GM21619 (cell line): Measurements from ENCODE around the gene ARHGAP31.
A peak's percentile ranks its signal among the peaks of the same experiment; 100 is the strongest.

Experiments
- ATAC-seq: cut with Tn5 transposase; IDR thresholded peaks from one replicate; pipeline ENCODE4 v1.9.1; 2021; ENCODE audit not compliant: unreplicated experiment

The ARHGAP31 gene

GRCh38 chr3:119427669-119428068 lies 133.5 kb downstream of the ARHGAP31 start:
- ATAC-seq, result no peak

GRCh38 chr3:119428538-119428937 lies 134.4 kb downstream of the ARHGAP31 start:
- ATAC-seq, result no peak

- ATAC-seq, result no peak
Measured at GRCh38 chr3:119433613-119434325, 139.6 kb downstream of the ARHGAP31 start.

- ATAC-seq, result no peak
Measured at GRCh38 chr3:119434703-119435102, 140.5 kb downstream of the ARHGAP31 start.

- no peak for ATAC-seq
Measured at GRCh38 chr3:119436977-119437376, 142.8 kb downstream of the ARHGAP31 start.

GRCh38 chr3:119437691-119438258 lies 143.6 kb downstream of the ARHGAP31 start:
- no peak for ATAC-seq

- ATAC-seq, result no peak
Measured at GRCh38 chr3:119443179-119443578, 149.0 kb downstream of the ARHGAP31 start.

GRCh38 chr3:119444590-119444989 lies 150.4 kb downstream of the ARHGAP31 start:
- ATAC-seq, result no peak

- ATAC-seq, result no peak
Measured at GRCh38 chr3:119453822-119454221, 159.6 kb downstream of the ARHGAP31 start.

GRCh38 chr3:119456469-119456868 lies 162.3 kb downstream of the ARHGAP31 start:
- ATAC-seq, result no peak

- ATAC-seq, result no peak
Measured at GRCh38 chr3:119457246-119457645, 163.1 kb downstream of the ARHGAP31 start.

GRCh38 chr3:119463171-119464169 lies 169.3 kb downstream of the ARHGAP31 start, which contains the start of gene TMEM39A:
TSS of gene TMEM39A (minus strand) at chr3:119463615. CDS start at chr3:119462074, 1,541 bp downstream.
- ATAC-seq, result peak; percentile 93

- no peak for ATAC-seq
Measured at GRCh38 chr3:119468041-119468440, 173.9 kb downstream of the ARHGAP31 start.

GRCh38 chr3:119469418-119470189 lies 175.4 kb downstream of the ARHGAP31 start:
- ATAC-seq, result no peak
